Loucy (cell line): ENCODE measurements around the gene HEPHL1.

Experiments used
- CTCF ChIP-seq: fragments of 200-600 bp; sonication (generic); conservative IDR thresholded peaks from 2 replicates; pipeline ENCODE4 v1.5.1; 2014; ENCODE audit warnings: mild to moderate bottlenecking, antibody characterized with exemption, low read length
- EZH2phosphoT487 ChIP-seq: fragments of 200-600 bp; IDR thresholded peaks from 2 replicates; pipeline ENCODE4 v1.6.1; 2018; ENCODE audit warnings: antibody characterized with exemption, mild to moderate bottlenecking, moderate library complexity, borderline replicate concordance

GRCh38 chr11:94145916-94146315 lies 124.8 kb downstream of the HEPHL1 start:
- TF ChIP-seq CTCF (no peak), EZH2phosphoT487 (no peak)
